ENCODE results near the gene TMEM253.

Gene TMEM253

GRCh38 chr14:21071225-21072030 lies 29.4 kb upstream of the TMEM253 start:
- DNase-seq (ENCODE audit: low spot score): peak; percentile 95

DNA sequence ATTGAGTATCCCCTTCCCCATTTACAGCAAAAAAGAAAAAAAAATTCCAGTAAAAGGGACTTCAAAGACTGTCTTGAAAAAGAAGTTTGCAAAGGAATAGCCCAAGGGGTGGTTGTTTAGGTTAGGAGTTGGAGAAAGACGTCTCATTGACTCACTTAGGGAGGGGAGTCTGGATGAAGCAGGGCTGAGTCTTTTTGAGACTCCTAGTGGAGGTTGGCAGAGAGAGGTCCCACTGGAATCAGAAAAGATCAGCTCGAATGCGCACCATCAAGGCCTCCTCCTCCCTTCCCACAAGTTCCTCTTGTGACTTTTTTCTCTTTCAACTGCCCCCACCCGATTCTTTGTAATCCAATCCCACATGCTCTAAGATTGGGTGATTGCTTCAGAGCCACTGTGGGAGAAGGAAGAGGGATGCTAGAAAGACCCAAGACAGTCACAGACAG lies 28.8 kb upstream of the TMEM253 start:
- DNase-seq (ENCODE audit: low spot score): no peak

DNA sequence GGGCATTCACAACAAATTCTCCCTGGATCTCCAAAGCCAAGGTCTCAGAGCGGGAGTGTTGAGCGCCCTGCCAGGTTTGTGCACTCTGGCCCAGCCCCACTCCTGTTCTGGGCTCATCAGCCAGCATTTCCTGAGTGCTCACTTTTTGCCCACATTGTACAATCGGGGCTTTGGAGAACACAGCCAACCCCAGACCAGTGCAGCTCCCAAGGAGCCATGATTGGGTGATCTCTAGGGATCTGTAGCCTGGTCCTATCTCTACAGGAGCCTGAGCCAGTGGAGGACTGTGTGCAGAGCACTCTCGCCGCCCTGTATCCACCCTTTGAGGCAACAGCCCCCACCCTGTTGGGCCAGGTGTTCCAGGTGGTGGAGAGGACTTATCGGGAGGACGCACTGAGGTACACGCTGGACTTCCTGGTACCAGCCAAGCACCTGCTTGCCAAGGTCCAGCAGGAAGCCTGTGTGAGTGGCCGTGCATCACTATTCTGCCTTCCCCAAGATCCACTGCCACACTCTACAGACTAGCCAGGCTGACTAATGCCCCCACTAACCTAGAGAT lies 28.0 kb upstream of the TMEM253 start:
- DNase-seq (ENCODE audit: low spot score): no peak

DNA sequence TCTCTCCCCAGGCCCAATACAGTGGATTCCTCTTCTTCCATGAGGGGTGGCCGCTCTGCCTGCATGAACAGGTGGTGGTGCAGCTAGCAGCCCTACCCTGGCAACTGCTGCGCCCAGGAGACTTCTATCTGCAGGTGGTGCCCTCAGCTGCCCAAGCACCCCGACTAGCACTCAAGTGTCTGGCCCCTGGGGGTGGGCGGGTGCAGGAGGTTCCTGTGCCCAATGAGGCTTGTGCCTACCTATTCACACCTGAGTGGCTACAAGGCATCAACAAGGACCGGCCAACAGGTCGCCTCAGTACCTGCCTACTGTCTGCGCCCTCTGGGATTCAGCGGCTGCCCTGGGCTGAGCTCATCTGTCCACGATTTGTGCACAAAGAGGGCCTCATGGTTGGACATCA lies 26.9 kb upstream of the TMEM253 start:
- no peak for DNase-seq (ENCODE audit: low spot score)

- DNase-seq (ENCODE audit: low spot score): no peak
Measured at GRCh38 chr14:21074398-21075272, 26.2 kb upstream of the TMEM253 start.

DNA sequence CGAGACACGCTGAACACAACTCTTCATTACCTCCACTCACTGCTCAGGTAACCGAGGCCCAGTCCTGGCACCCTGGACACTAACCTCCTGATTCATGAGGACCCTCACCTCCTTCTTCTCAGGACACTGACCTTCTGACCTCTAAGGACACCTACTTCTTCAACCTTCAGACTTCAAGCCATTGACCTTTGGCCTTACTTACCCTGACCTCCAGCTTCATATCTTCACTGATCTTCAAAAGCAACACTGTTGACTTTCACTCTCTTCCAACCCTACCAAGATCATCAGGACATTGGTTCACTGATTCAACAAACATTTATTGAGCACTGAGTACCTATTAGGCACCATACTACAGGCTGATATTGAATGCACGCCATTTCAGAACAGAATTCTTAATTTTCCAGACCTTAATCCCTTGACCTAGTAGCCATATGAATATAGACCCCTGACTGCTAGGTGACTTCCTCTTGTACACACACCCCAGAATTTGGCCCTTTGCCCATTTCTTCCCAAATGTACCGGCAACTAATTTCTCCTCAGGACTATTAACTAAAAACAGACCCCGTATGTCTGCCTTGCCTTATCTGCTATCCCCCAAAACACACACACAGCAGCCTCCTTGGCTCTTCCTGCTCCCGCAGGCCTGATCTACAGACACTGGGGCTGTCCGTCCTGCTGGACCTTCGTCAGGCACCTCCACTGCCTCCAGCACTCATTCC lies 25.0 kb upstream of the TMEM253 start:
- no peak for DNase-seq (ENCODE audit: low spot score)

GRCh38 chr14:21077672-21078071 lies 23.2 kb upstream of the TMEM253 start:
- no peak for DNase-seq (ENCODE audit: low spot score)

DNA sequence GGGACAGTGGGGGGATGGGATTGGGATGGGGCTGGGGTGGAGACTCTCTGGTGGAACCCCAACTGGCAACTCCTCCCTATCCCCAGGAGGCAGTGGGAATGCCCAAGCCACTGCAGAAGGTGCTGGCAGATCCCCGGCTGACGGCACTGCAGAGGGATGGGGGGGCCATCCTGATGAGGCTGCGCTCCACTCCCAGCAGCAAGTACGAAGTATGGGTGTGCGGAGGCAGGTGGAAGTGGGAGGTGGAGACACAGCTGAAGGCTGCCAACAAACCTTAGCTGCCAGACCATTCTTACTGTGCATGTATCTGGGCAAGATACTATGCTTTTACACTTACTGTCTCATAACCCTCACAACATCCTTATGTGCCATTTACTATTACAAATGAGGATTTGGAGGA lies 22.6 kb upstream of the TMEM253 start:
- DNase-seq (ENCODE audit: low spot score): no peak

- DNase-seq (ENCODE audit: low spot score): no peak
Measured at GRCh38 chr14:21078726-21079125, 22.1 kb upstream of the TMEM253 start.

DNA sequence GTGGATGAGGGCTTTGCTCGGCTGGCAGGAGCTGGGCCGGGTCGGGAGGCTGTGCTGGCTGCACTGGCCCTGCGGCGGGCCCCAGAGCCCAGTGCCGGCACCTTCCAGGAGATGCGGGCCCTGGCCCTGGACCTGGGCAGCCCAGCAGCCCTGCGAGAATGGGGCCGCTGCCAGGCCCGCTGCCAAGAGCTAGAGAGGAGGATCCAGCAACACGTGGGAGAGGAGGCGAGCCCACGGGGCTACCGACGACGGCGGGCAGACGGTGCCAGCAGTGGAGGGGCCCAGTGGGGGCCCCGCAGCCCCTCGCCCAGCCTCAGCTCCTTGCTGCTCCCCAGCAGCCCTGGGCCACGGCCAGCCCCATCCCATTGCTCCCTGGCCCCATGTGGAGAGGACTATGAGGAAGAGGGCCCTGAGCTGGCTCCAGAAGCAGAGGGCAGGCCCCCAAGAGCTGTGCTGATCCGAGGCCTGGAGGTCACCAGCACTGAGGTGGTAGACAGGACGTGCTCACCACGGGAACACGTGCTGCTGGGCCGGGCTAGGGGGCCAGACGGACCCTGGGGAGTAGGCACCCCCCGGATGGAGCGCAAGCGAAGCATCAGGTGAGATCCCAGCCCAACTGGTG lies 19.2 kb upstream of the TMEM253 start:
- no peak for DNase-seq (ENCODE audit: low spot score)

DNA sequence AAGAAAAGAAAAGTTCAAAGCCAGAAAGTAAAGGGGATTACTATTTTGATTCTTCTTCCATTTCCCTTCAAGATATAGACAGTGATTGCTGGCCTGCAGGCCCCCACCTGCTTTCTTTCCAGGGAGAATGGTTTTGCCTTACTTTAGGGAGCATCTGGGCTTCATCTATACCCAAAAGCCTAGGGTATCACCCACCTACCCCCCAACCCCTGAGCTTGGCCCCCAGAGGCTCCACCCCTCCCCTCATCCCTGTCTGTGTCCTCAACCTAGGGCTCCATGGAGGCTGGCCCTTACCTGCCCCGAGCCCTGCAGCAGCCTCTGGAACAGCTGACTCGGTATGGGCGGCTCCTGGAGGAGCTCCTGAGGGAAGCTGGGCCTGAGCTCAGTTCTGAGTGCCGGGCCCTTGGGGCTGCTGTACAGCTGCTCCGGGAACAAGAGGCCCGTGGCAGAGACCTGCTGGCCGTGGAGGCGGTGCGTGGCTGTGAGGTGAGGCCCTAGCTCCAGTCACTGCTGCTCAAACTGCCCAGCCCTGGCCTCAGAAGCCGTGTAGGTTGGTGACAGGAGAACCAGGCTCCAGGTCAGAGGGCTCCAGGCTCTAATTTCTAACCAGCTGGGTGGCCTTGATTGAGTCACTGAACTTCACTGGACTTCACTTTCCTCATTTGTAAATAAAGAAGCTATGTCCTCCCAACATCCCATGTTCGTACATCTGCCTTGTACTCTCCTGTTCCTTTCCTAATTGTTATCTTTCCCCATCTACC lies 17.1 kb upstream of the TMEM253 start:
- no peak for DNase-seq (ENCODE audit: low spot score)

- no peak for DNase-seq (ENCODE audit: low spot score)
Measured at GRCh38 chr14:21084396-21084795, 16.5 kb upstream of the TMEM253 start.

- DNase-seq (ENCODE audit: low spot score): peak; percentile 95
Measured at GRCh38 chr14:21084998-21085853, 15.6 kb upstream of the TMEM253 start.

GRCh38 chr14:21086908-21087293 lies 14.0 kb upstream of the TMEM253 start:
- DNase-seq (ENCODE audit: low spot score): no peak

GRCh38 chr14:21087294-21088091 lies 13.4 kb upstream of the TMEM253 start:
- peak; percentile 96 for DNase-seq (ENCODE audit: low spot score)

- no peak for DNase-seq (ENCODE audit: low spot score)
Measured at GRCh38 chr14:21088687-21089086, 12.2 kb upstream of the TMEM253 start.

DNA sequence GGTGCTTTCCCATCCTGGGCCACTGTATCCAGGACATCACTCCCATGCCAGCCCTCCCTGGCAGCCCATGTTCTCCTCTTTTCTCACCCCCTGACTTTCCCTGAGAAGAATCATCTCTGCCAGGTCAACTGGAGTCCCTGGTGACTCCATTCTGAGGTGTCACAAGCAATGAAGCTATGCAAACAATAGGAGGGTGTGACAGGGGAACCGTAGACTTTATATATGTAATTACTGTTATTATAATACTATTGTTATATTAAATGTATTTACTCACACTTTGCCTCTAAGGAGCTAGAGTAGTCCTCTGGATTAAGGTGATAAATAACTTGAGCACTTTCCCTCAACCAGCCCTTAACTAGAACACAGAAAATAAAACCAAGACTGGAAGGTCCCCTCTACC lies 11.6 kb upstream of the TMEM253 start:
- no peak for DNase-seq (ENCODE audit: low spot score)

GRCh38 chr14:21089877-21090193 lies 11.0 kb upstream of the TMEM253 start:
- no peak for DNase-seq (ENCODE audit: low spot score)

DNA sequence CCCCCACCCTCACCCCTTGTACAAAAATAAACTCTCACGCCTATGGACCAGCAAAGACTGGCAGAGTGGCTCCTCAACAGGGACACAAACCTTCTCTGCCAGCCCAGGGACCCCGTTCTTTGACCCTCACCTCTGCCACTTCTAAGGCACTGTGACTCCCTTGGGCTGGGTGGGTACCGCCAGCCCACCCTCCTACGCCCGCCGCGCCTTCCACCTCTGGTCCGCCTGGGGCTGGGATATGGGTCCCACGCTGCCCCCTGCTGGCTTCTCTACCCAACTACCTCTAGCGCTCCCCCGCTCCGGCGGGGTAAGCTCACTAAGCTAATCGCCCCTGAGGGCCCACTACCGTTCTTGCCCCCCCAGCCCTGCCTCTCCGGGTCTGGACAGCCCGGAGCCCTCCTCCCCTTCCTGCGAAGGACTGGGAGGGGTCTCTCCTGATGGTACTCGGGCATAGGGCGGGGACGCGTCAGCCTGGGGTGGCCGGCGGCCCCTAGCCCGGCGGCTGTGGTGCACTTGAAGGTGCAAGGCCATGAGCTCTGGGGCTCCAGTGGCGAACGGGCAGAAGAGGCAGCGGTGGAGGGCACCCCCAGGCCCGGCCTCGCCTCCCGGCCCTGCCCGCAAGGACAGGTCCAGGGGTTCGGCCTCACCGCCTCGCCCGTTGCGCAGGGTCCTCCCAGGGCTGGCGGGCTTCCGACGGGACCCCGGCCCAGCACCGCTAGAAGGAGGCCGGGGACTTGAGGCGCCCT lies 10.5 kb upstream of the TMEM253 start:
- DNase-seq (ENCODE audit: low spot score): no peak

All from kidney tubule cell (primary cell).